Measurements from ENCODE around the gene AQP1.

AQP1 gene

GRCh38 chr7:30938435-30939316 lies 27.0 kb downstream of the AQP1 start:
- peak; percentile 51 for DNase-seq

- no peak for DNase-seq
Measured at GRCh38 chr7:30941582-30942323, 30.1 kb downstream of the AQP1 start.

DNA sequence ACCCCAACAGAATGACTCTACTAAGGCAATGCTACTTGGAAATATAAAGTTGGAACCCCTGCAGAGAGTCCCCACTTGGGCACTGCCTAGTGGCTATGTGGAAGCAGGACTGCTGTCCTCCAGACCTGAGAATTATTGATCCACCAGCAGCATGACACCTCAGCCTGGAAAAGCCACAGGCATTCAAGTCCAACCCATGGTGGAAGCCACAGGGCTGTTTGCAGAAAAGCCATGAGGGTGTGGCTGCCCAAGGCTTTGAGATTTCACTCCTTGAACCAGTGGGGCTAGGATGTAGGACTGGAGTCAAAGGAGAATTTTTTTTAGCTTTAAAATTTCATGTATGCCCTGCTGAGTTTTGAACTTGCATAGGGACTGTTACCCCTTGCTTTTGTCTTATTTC lies 38.5 kb downstream of the AQP1 start:
- no peak for DNase-seq

GRCh38 chr7:30954914-30955313 lies 43.3 kb downstream of the AQP1 start:
- DNase-seq, result no peak

DNA sequence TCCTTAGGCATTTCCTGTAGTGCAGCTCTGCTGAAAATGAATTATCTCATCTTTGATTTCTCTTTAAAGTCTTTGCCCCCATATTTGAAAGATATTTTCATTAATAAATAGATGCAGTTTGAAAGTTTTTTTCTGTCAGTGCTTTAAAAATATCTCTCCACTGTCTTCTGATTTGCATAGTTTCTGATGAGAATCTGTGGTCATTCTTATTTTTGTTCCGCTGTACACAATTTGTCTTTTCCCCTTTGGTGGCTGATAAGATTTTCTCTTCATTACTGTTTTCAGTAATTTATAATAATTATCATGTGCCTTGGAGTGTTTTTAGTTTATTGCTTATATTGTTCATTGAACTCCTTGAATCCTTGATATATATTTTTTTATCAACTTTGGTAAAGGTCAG lies 45.1 kb downstream of the AQP1 start:
- no peak for DNase-seq

DNA sequence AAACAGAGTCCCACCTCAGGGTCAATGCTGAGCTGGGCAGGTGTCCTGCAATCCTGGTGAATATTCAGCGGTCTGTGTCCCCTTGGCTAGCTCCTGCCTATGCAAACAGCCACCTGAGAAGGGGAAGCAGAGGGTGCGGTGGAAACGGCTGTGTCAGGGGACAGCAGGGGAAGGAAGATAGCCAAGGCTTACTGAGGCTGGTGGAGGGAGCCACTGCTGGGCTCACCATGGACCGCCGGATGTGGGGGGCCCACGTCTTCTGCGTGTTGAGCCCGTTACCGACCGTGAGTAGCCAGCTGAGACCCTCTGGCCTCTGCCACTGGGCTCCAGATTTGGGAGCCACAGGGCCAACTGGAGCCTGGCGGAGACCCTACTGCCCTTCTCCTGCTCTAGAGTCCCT lies 52.2 kb downstream of the AQP1 start, which contains the start of gene GHRHR:
Gene GHRHR (plus strand): TSS at position 112 of the 400 bp plus-strand sequence. CDS start 116 bp downstream, at position 228.
- DNase-seq, result no peak

GRCh38 chr7:30965372-30965771 lies 53.7 kb downstream of the AQP1 start:
- DNase-seq, result no peak

GRCh38 chr7:30965883-30966282 lies 54.2 kb downstream of the AQP1 start:
- no peak for DNase-seq

GRCh38 chr7:30968294-30968693 lies 56.6 kb downstream of the AQP1 start:
- no peak for DNase-seq

GRCh38 chr7:30968747-30969603 lies 57.3 kb downstream of the AQP1 start:
- no peak for DNase-seq

DNA sequence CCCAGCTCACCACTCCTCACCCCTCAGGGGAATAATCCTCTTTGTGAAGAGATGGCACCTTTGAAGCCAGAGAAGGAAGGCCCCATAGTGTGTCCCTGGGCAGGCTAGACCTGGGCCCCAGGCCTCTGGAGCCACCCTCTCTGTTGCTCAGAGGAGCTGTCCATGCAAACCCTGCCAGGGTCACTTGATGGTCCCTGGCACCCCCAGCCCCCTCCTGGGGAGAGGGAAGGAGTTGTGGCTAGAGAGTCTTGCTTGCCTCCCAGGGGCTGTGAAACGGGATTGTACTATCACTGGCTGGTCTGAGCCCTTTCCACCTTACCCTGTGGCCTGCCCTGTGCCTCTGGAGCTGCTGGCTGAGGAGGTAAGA lies 57.9 kb downstream of the AQP1 start:
- DNase-seq, result no peak

DNA sequence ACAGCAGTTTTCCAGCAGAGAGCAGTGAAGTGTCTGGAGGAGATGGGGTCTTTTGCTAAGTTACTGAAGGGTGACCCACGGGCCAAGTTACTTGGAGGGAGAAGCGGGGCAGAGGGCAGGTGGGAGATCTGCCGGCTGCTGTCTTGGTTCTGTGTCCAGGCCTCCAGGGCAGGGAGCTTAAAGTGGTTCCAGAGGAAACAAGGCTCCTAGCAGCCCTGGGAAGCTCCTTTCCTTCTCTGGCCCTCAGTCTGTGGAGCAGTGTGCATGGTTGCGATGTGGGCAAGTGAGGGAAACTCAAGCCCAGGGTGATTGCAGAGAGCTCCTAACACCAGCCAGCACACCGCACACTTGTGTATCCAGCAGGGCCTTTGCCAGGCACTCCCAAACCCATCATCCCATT lies 58.4 kb downstream of the AQP1 start:
- no peak for DNase-seq

GRCh38 chr7:30970594-30971094 lies 59.0 kb downstream of the AQP1 start:
- DNase-seq, result no peak

DNA sequence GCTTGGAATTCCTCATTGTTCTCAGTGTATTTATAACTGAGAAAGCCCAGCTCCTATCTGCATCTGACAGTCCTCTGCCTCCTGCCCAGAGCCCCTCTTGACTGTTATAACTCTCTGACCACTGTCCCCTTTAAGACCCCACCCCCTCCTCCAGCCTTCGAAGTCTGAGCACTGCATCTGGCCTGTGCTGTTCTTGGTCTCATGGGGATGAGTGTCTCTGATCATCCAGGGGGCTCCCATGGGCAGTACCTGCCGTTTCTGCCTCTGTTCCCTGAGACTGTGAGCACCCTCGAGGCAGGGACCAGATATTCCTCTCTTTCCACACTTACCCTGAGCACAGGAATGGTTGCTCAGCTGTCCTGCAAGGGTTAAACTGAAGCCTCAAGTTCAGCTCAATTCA lies 59.8 kb downstream of the AQP1 start:
- no peak for DNase-seq

DNA sequence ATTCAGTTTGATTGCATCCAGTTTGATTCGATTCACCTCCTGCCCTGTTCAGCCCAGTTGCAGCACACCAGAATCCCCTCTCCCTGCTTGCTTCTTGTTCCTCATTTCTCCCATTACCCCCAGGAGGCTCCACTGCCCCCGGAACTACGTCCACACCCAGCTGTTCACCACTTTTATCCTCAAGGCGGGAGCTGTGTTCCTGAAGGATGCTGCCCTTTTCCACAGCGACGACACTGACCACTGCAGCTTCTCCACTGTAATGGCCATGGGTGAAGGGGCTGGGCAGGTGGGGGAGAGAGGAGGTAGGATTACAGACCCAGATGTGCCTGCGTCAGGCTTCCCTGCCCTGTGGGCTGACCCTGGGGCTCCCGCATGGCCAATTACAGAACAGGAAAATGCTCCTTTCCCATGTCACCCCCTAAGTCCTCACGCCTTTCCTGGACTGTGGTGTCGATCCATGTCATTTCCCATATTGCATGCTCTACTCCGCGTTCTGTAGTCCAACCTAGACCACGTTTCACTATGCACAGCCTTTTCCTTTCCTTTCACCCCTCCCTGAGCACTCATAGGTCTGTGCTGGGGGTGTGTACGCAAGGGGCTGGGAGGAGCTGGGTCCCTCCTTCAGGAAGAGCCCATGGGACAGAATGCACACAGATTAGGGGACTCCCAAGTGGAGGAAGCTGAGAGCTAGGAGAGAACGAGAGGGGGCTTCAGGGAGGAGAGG lies 60.3 kb downstream of the AQP1 start:
- DNase-seq, result no peak

DNA sequence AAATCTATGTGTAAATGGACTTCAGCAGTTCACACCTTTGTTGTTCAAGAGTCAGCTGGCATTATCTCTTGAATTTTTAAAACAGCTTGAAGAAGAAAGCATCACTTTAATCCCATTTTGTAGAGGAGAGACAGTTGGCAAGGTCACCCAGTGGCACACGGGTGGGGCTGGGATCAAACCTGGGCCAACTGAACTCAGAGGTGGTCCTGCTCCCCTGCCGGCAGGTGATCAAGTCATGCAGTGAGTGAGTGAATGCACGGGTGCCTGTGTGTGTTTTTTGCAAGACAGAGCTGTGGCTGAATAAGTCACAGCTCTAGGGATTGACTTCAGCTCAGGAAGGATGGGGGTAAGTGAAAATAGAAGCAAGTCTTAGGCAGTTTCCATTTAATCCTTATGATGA lies 61.6 kb downstream of the AQP1 start:
- no peak for DNase-seq

DNA sequence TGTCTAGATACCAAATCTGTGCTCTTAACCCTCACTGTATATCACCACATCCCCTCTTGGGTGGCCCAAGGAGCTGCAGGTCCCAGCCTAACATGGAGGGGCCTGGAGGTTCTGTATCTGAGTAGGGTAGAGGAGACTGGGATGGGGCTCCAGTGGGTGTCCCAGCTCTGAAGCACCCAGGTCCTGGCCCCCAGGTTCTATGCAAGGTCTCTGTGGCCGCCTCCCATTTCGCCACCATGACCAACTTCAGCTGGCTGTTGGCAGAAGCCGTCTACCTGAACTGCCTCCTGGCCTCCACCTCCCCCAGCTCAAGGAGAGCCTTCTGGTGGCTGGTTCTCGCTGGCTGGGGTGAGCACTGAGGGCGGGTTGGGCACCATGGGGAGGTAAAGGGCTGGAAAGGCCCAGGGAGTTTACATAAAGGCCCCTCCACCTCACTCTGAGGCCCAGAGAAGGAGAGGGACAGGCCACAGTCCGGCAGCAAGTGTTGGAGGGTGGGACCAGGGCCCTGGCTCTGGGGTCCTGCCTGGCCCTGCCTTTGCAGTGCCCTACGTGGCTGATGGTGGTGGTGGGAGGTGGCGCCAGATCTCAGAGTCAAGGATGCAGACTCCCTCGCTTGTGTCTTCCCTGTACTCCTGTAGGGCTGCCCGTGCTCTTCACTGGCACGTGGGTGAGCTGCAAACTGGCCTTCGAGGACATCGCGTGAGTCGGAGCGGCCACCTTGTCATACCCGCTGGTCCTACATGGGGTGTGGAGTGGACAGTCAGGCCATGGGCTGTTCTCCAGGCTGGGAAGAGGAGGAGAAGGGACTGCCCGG lies 62.3 kb downstream of the AQP1 start:
- DNase-seq, result no peak

GRCh38 chr7:30974605-30975255 lies 63.1 kb downstream of the AQP1 start:
- DNase-seq, result no peak
